Neuronal stem cell (in vitro differentiated cells): ENCODE data around the gene KIAA1671.
A peak's percentile ranks its signal among the peaks of the same experiment; 100 is the strongest.

ENCODE experiments used
- DNase-seq: peaks from one replicate; pipeline ENCODE4 v3.0.0-alpha.2; 2013; ENCODE audit warnings: low spot score
- H2AFZ ChIP-seq: one replicate; pipeline ENCODE4 v1.6.1; 2013; ENCODE audit warnings: mild to moderate bottlenecking, low read length, inconsistent platforms
- H2AK5ac ChIP-seq: 2 replicates; pipeline ENCODE4 v1.6.1; 2013; ENCODE audit warnings: low read depth, mild to moderate bottlenecking, inconsistent platforms, low read length, moderate library complexity, mixed read lengths
- H2BK120ac ChIP-seq: 2 replicates; pipeline ENCODE4 v1.6.1; 2013; ENCODE audit warnings: low read depth, mild to moderate bottlenecking, inconsistent platforms, low read length, moderate library complexity, mixed read lengths
- H2BK12ac ChIP-seq: one replicate; pipeline ENCODE4 v1.6.1; 2013; ENCODE audit warnings: low read length, inconsistent platforms
- H2BK15ac ChIP-seq: 2 replicates; pipeline ENCODE4 v1.6.1; 2013; ENCODE audit warnings: mild to moderate bottlenecking, low read length, inconsistent platforms, mixed read lengths
- H2BK5ac ChIP-seq: one replicate; pipeline ENCODE4 v1.6.1; 2013; ENCODE audit warnings: inconsistent platforms, mild to moderate bottlenecking, low read length, moderate library complexity
- H3K14ac ChIP-seq: one replicate; pipeline ENCODE4 v1.6.1; 2013; ENCODE audit warnings: low read length, inconsistent platforms
- H3K18ac ChIP-seq: 2 replicates; pipeline ENCODE4 v1.6.1; 2013; ENCODE audit warnings: low read length, inconsistent platforms
- H3K23ac ChIP-seq: 2 replicates; pipeline ENCODE4 v1.6.1; 2013; ENCODE audit warnings: low read depth, mild to moderate bottlenecking, mixed read lengths, low read length, inconsistent platforms; ENCODE audit not compliant: poor library complexity
- H3K27ac ChIP-seq: replicated peaks from 3 replicates; pipeline ENCODE4 v1.5.1; 2013; ENCODE audit warnings: low read length, inconsistent platforms
- H3K27me3 ChIP-seq, 3 experiments: 2 replicates each; pipeline ENCODE4 v1.6.1; 2013; ENCODE audit warnings: low read length in 3 of 3, mild to moderate bottlenecking in 2 of 3, inconsistent platforms in 1 of 3, low read depth in 1 of 3, mixed read lengths in 1 of 3, moderate library complexity in 1 of 3; ENCODE audit not compliant: control insufficient read depth in 3 of 3, insufficient read depth in 3 of 3
- H3K36me3 ChIP-seq, 2 donors: replicated peaks in 1 of 2; 2 replicates each; pipeline ENCODE4 v1.6.1; 2013; ENCODE audit warnings: low read length in 2 of 2; ENCODE audit not compliant: control insufficient read depth in 2 of 2, insufficient read depth in 2 of 2
- H3K4ac ChIP-seq: 2 replicates; pipeline ENCODE4 v1.6.1; 2013; ENCODE audit warnings: inconsistent platforms, mild to moderate bottlenecking, low read length, moderate library complexity
- H3K4me1 ChIP-seq, 2 donors: 1 replicate in 1 of 2; 2 replicates in 1 of 2; pipeline ENCODE4 v1.6.1; 2013; ENCODE audit warnings: low read length in 2 of 2, low read depth in 1 of 2; ENCODE audit not compliant: control insufficient read depth in 2 of 2, insufficient read depth in 1 of 2
- H3K4me2 ChIP-seq: one replicate; pipeline ENCODE4 v1.6.1; 2013; ENCODE audit warnings: mild to moderate bottlenecking, low read length, inconsistent platforms; ENCODE audit not compliant: insufficient read depth, poor library complexity, severe bottlenecking
- H3K4me3 ChIP-seq, 2 donors: 2 replicates each; pipeline ENCODE4 v1.5.1; 2013; ENCODE audit warnings: low read length in 2 of 2, mild to moderate bottlenecking in 2 of 2, inconsistent platforms in 1 of 2, moderate library complexity in 1 of 2
- H3K79me1 ChIP-seq: one replicate; pipeline ENCODE4 v1.6.1; 2013; ENCODE audit warnings: low read depth, mild to moderate bottlenecking, inconsistent platforms, low read length, moderate library complexity
- H3K9ac ChIP-seq: one replicate; pipeline ENCODE4 v1.6.1; 2013; ENCODE audit warnings: mild to moderate bottlenecking, low read depth, low read length, inconsistent platforms; ENCODE audit not compliant: poor library complexity
- H3K9me3 ChIP-seq, 2 donors: replicated peaks in 1 of 2; 2 replicates each; pipeline versions ENCODE3 to v1.6.1; 2013; ENCODE audit warnings: low read length in 2 of 2, mild to moderate bottlenecking in 2 of 2, inconsistent platforms in 1 of 2, low read depth in 1 of 2, mixed read lengths in 1 of 2, moderate library complexity in 1 of 2; ENCODE audit not compliant: control insufficient read depth in 2 of 2, insufficient read depth in 1 of 2
- H4K8ac ChIP-seq: one replicate; pipeline ENCODE4 v1.6.1; 2013; ENCODE audit warnings: low read depth, mild to moderate bottlenecking, inconsistent platforms, low read length, moderate library complexity
- H4K91ac ChIP-seq: one replicate; pipeline ENCODE4 v1.6.1; 2013; ENCODE audit warnings: low read length, low read depth, mild to moderate bottlenecking, inconsistent platforms; ENCODE audit not compliant: poor library complexity
- WGBS, 2 donors: extraction: QIAGEN DNeasy Blood & Tissue Kit; methylation state at CpG; one replicate each; pipeline ENCODE4 v1.1.7; 2013; ENCODE audit warnings: missing lambda C conversion rate in 2 of 2, mixed read lengths in 1 of 2; ENCODE audit not compliant: insufficient read length in 2 of 2, insufficient replicate concordance in 1 of 2; ENCODE audit errors: extremely low coverage in 2 of 2; 5-methylcytosine and 5-hydroxymethylcytosine counted together

The KIAA1671 gene

DNA sequence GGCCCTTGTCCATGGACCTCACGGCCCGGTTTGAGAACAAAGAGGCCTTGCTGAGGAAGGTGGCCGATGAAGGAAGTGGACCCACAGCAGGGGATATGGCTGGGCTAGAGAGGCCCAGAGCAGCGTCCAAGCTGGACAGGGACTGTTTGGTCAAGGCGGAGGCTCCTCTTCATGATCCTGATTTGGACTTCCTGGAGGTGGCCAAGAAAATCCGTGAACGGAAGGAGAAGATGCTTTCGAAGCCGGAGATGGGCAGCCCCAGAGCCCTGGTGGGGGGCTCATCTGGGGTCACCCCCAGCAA lies 76.3 kb downstream of the KIAA1671 start:
- Histone ChIP-seq H2BK120ac (no peak overlapping the region), H3K4ac (no peak overlapping the region), H3K27ac (no peak overlapping the region), H2BK5ac (peak overlapping the region; percentile 55), H2BK15ac (peak overlapping the region; percentile 15), H3K4me2 (no peak overlapping the region), H3K79me1 (peaks cover 4% of the 10 kb centered on the region), H3K9me3 (no peaks in the 10 kb centered on the region), H4K8ac (no peak overlapping the region), H3K4me3 (no peak overlapping the region), H3K18ac (no peak overlapping the region), H2AFZ (no peak overlapping the region), H3K9ac (peak overlapping the region; percentile 50), H4K91ac (no peak overlapping the region), H3K27me3 (no peaks in the 10 kb centered on the region), H2AK5ac (peak overlapping the region; percentile 88), H2BK12ac (no peak overlapping the region), H3K4me1 (peaks cover 6 to 25% of the 10 kb centered on the region in 2 donors), H3K23ac (peak overlapping the region; percentile 52), H3K36me3 (peaks cover 0 to 26% of the 10 kb centered on the region in 2 donors), H3K14ac (no peak overlapping the region)
- no CpG with 5 or more reads among the region's 9 CpGs for WGBS, 2 donors
- no peak for DNase-seq

DNA sequence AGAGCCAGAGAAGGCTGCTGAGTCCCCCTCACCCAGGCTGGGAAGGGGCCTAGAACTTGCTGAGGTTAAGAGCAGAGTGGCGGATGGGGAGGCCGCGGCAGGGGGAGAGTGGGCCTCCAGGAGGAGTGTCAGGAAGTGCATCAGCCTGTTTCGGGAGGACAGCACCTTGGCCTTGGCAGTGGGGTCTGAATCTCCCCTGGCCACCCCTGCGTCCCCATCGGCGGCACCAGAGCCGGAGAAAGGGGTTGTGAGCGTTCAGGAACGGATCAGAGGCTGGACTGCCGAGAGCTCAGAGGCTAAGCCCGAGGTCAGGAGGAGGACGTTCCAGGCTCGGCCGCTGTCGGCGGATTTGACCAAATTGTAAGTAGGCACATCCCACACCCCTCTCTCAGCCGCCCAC lies 76.7 kb downstream of the KIAA1671 start:
- Histone ChIP-seq H3K4me1 (peaks cover 6 to 22% of the 10 kb centered on the region in 2 donors), H3K4me3 (no peak overlapping the region), H3K4me2 (no peak overlapping the region), H2AK5ac (peak overlapping the region; percentile 88), H2BK120ac (no peak overlapping the region), H2BK15ac (peak overlapping the region; percentile 15), H4K91ac (no peak overlapping the region), H3K79me1 (peaks cover 4% of the 10 kb centered on the region), H2BK5ac (peak overlapping the region; percentile 55), H3K23ac (no peak overlapping the region), H4K8ac (no peak overlapping the region), H3K36me3 (peaks cover 0 to 26% of the 10 kb centered on the region in 2 donors), H2AFZ (no peak overlapping the region), H2BK12ac (no peak overlapping the region), H3K9ac (peak overlapping the region; percentile 50), H3K27ac (no peak overlapping the region), H3K4ac (no peak overlapping the region), H3K9me3 (no peaks in the 10 kb centered on the region), H3K18ac (no peak overlapping the region), H3K27me3 (no peaks in the 10 kb centered on the region), H3K14ac (no peak overlapping the region)
- DNase-seq = no peak
- no CpG with 5 or more reads among the region's 18 CpGs for WGBS, 2 donors

DNA sequence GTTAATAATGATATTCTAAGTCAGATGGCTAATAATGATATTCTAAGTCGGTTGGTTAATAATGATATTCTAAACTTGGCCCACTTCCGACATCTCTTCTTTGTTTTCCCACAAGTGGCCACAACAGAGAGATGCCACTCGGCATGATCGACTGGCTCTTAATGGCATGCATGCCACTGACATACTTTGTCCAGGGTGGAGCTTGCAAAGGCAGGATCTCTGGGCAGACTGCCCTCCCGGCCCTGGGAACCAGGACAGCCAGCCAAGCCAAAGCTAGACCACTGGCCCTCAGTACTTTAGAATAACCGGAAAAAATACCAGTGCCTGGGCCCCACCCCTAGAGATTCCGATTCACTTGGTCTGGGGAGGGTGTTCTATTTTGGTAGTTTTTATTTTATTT lies 78.1 kb downstream of the KIAA1671 start:
- Histone ChIP-seq H2AK5ac (no peak overlapping the region), H2BK15ac (no peak overlapping the region), H3K4me2 (no peak overlapping the region), H3K27me3 (no peaks in the 10 kb centered on the region), H3K18ac (no peak overlapping the region), H3K4me3 (no peak overlapping the region), H2BK12ac (no peak overlapping the region), H3K4ac (no peak overlapping the region), H3K79me1 (peaks cover 4% of the 10 kb centered on the region), H4K8ac (no peak overlapping the region), H3K36me3 (peaks cover 0 to 27% of the 10 kb centered on the region in 2 donors), H2BK5ac (no peak overlapping the region), H3K9ac (no peak overlapping the region), H4K91ac (no peak overlapping the region), H3K23ac (no peak overlapping the region), H3K14ac (no peak overlapping the region), H3K9me3 (no peaks in the 10 kb centered on the region), H3K4me1 (peaks cover 3 to 11% of the 10 kb centered on the region in 2 donors), H2AFZ (no peak overlapping the region), H2BK120ac (no peak overlapping the region), H3K27ac (no peak overlapping the region)
- no CpG with 5 or more reads among the region's 7 CpGs for WGBS, 2 donors
- DNase-seq = no peak

DNA sequence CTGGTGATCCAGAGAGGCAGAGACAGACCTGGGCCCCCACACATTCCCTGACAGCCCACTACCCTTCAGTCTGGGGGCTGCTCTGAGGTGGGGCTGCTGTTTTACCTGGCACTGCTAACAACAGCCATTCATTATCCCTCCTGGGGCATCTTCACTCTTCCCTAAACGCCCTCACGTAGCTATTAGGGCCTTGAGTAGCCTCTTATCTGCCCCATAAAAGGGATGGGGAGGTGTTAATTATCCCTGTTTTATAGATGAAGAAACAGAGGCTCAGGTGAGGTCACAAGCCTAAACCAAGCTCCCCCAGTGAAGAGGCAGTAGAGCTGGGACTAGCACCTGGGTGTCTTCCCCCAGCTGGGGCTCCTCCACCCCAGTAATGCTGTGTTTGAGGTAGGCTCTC lies 79.5 kb downstream of the KIAA1671 start:
- H3K9ac ChIP-seq = no peak overlapping the region
- H2AK5ac ChIP-seq = no peak overlapping the region
- no peak overlapping the region for H3K4me3 ChIP-seq
- no peaks in the 10 kb centered on the region for H3K9me3 ChIP-seq
- H2BK12ac ChIP-seq = no peak overlapping the region
- H3K27me3 ChIP-seq = no peaks in the 10 kb centered on the region
- H3K18ac ChIP-seq = no peak overlapping the region
- no peak overlapping the region for H2BK15ac ChIP-seq
- H3K14ac ChIP-seq = no peak overlapping the region
- H3K36me3 ChIP-seq = peaks cover 0 to 29% of the 10 kb centered on the region in 2 donors
- no peak overlapping the region for H4K91ac ChIP-seq
- WGBS, 2 donors = no CpG with 5 or more reads among the region's 2 CpGs
- no peak overlapping the region for H4K8ac ChIP-seq
- no peak for DNase-seq
- H3K79me1 ChIP-seq = peaks cover 4% of the 10 kb centered on the region
- H3K27ac ChIP-seq = no peak overlapping the region
- H2AFZ ChIP-seq = no peak overlapping the region
- H3K4ac ChIP-seq = no peak overlapping the region
- H3K4me2 ChIP-seq = no peak overlapping the region
- no peak overlapping the region for H3K23ac ChIP-seq
- no peak overlapping the region for H2BK120ac ChIP-seq
- no peaks in the 10 kb centered on the region for H3K4me1 ChIP-seq
- H2BK5ac ChIP-seq = no peak overlapping the region
